ENCODE measurements around the gene TARBP2. TPM values are rescaled to one million over a fixed set of nuclear protein-coding genes. Genes with fewer than 3 reads are reported as not detected.

Gene TARBP2
- total RNA-seq, 2 donors from 2014 or later: 36.6 to 66.9 TPM

DNA sequence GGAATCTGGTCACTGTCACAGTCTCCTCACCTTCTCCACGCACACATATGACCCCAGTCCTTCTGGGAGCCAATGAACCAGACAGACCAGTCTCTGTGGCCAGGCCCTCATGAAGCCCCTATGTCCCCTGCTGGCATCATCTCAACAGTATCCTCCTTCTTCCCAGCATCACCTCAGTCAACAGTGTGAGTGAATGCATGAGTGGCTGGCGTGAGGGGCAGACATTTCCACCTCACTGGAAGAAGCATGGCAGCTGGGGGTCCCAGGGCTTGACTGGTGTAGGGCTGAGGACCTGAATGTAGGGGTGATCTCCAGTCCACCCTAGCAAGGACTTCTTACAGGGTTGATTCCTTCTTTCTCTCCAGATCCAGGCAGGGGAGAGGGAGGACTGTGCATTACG, 3.6 kb upstream of the TARBP2 start:
- no peak overlapping the region for H3K4me3 ChIP-seq
- H3K27ac ChIP-seq: no peak overlapping the region
- peaks cover 55% of the 10 kb centered on the region for H3K4me1 ChIP-seq
- TF ChIP-seq POLR2A (IDR thresholded peaks at IDR 0.05): no peak
- ATAC-seq (no peak), DNase-seq (no peak)
- intact Hi-C loops (cut with DNase I): no loop called here
- H3K9me3 ChIP-seq: no peaks in the 10 kb centered on the region
- no peaks in the 10 kb centered on the region for H3K36me3 ChIP-seq (replicated peaks in 1 of 2; ENCODE audit: insufficient read depth in 1 of 2, low read depth in 2 of 2)
- no peaks in the 10 kb centered on the region for H3K27me3 ChIP-seq
- WGBS, 2 donors: 87 to 89% methylated on average over 3 of the region's 3 CpGs

DNA sequence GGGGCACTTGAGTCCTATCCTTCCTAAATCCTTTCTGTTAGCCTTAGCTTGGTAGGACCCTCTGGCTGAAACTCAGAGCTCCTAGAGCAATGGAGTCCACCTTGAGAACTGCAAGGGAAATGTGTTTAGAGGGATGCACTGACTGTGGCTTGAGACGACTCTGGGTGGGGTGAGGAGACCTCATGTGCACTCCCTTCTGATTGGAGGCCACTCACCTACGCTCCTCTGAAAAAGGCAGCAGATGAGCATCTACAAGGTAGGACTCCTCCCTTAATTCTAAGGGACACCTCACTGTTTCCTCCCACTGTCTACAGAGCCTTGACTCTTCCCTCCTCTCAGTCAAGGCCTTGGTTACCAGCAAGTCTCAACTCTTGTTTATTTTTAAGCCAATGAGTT, 2.9 kb upstream of the TARBP2 start:
- TF ChIP-seq POLR2A (IDR thresholded peaks at IDR 0.05): no peak
- TF ChIP-seq, protein P1, sequence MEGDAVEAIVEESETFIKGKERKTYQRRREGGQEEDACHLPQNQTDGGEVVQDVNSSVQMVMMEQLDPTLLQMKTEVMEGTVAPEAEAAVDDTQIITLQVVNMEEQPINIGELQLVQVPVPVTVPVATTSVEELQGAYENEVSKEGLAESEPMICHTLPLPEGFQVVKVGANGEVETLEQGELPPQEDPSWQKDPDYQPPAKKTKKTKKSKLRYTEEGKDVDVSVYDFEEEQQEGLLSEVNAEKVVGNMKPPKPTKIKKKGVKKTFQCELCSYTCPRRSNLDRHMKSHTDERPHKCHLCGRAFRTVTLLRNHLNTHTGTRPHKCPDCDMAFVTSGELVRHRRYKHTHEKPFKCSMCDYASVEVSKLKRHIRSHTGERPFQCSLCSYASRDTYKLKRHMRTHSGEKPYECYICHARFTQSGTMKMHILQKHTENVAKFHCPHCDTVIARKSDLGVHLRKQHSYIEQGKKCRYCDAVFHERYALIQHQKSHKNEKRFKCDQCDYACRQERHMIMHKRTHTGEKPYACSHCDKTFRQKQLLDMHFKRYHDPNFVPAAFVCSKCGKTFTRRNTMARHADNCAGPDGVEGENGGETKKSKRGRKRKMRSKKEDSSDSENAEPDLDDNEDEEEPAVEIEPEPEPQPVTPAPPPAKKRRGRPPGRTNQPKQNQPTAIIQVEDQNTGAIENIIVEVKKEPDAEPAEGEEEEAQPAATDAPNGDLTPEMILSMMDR (IDR thresholded peaks at IDR 0.05): no peak
- Histone ChIP-seq H3K27me3 (no peaks in the 10 kb centered on the region), H3K9me3 (no peaks in the 10 kb centered on the region), H3K36me3 (replicated peaks in 1 of 2; ENCODE audit: insufficient read depth in 1 of 2, low read depth in 2 of 2) (no peaks in the 10 kb centered on the region), H3K4me3 (no peak overlapping the region), H3K4me1 (peaks cover 58% of the 10 kb centered on the region), H3K27ac (no peak overlapping the region)
- 73 to 89% methylated on average over 2 of the region's 2 CpGs for WGBS, 2 donors
- intact Hi-C loops (cut with DNase I): no loop called here
- DNase-seq (no peak), ATAC-seq (no peak)

DNA sequence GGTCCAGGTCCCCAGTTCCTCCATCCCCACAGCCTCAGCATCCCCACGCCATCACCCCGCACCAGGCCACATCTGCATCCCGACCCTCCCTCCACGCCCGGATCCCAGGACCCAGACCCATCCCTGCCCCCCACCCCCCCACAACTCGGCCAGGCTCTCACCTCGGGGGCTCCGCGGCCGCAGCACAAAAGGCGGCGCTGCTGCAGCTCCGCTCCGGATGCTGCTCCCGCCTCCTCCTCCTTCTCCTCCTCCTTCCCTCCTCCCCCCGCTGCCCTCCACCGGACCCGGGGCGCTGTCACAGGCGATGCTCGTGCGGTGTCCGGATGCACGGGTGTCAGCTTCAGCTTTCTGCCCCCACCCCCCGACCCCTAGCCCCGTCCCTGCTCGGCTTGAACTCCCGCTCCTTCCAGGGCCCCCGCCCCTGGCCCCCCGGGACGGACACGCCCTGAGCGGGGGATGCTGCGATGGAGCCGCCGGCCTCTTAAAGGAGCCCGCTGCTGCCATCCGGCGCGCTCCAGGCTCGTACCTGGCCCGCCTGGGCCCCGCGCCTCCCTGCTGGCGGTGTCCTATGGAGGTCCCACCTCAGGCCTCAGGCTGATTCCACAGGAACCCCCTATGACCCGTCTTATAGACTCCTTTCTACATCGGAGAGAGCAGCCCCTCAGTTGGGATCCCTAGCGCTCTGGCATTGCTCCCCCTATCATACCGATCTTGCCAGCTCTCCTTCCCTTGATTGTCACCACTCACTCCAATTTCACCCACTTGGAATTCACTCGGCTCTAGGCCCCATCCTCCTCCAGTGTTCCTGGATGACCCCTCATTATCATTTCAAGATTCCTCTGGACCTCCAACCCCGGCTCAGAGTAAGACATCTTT, 1.6 kb upstream of the TARBP2 start, which contains the start of gene MAP3K12:
Gene MAP3K12, minus strand, starts transcription at position 193 of the 876 bp plus-strand sequence. CDS start 12,067 bp downstream, outside the sequence.
- no peak for ATAC-seq
- intact Hi-C loops (cut with DNase I): loop anchor here (10.0 kb wide), 1 partner anchor 145 kb away; no protein-coding TSS in a partner anchor
- 2% methylated on average over 24 to 42 of the region's 51 CpGs for WGBS, 2 donors

DNA sequence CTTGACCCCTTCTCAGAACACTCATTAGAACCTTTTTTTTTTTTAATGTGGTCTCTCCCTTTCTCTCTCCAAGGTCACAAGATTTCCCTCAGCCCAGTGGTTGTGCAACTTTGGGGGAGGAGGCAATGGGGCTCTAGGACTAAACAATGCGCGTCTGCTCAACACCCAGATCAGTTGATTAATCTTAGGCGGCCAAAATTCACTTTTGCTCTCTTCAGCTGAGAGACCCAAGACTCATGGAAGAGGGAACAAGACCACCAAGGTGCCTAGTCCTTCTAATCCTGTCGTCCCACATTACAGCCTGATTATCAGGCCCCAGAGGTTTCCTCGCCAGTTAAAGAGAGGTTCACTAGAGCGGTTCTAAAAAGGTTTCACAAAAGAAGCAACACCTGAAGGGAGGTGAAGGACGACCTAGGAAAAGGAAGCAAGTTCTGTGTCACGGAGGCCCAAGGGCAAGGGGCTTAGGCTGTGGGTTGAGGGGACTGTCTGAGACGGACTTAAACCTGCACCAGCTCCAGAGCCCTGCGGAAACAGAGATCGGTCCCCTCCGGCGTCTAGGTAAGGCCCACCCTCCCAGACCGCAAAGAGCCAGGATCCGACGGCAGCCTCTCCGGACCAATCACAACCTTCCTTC, 824 bp upstream of the TARBP2 start:
- Histone ChIP-seq H3K4me1 (peaks cover 49% of the 10 kb centered on the region), H3K4me3 (peak overlapping the region in 1 of 2 donors; percentile 37), H3K27ac (peak overlapping the region; percentile 93 to 99 (median 96)), H3K36me3 (replicated peaks in 1 of 2; ENCODE audit: insufficient read depth in 1 of 2, low read depth in 2 of 2) (no peaks in the 10 kb centered on the region), H3K27me3 (no peaks in the 10 kb centered on the region), H3K9me3 (no peaks in the 10 kb centered on the region)
- WGBS, 2 donors: 0 to 1% methylated on average over 9 to 17 of the region's 17 CpGs
- peak; percentile 87 to 98 (median 96) for TF ChIP-seq POLR2A (IDR thresholded peaks at IDR 0.05)
- TF ChIP-seq, protein P1 (IDR thresholded peaks at IDR 0.05): no peak
- peak; percentile 9 for ATAC-seq
- intact Hi-C loops (cut with DNase I): loop anchor here (10.0 kb wide), 1 partner anchor 145 kb away; no protein-coding TSS in a partner anchor
- peak; percentile 58 to 85 (median 70) for DNase-seq

More for the DNA sequence above, 1.6 kb upstream of the TARBP2 start, which contains the start of gene MAP3K12:
- H3K4me3 ChIP-seq: peak within 1 kb of the TSS in 1 of 2 donors; percentile 37
- H3K27ac ChIP-seq: peak within 1 kb of the TSS; percentile 93 to 99 (median 96)
- TF ChIP-seq, protein P1 (IDR thresholded peaks at IDR 0.05): no peak
- no peak for TF ChIP-seq POLR2A (IDR thresholded peaks at IDR 0.05)
- peaks cover 52% of the 10 kb centered on the region for H3K4me1 ChIP-seq
- no peaks in the 10 kb centered on the region for H3K9me3 ChIP-seq
- no peaks in the 10 kb centered on the region for H3K27me3 ChIP-seq
- DNase-seq: peak in 3 of 4 donors; percentile 46 to 50 (median 48)
- no peaks in the 10 kb centered on the region for H3K36me3 ChIP-seq (replicated peaks in 1 of 2; ENCODE audit: insufficient read depth in 1 of 2, low read depth in 2 of 2)

DNA sequence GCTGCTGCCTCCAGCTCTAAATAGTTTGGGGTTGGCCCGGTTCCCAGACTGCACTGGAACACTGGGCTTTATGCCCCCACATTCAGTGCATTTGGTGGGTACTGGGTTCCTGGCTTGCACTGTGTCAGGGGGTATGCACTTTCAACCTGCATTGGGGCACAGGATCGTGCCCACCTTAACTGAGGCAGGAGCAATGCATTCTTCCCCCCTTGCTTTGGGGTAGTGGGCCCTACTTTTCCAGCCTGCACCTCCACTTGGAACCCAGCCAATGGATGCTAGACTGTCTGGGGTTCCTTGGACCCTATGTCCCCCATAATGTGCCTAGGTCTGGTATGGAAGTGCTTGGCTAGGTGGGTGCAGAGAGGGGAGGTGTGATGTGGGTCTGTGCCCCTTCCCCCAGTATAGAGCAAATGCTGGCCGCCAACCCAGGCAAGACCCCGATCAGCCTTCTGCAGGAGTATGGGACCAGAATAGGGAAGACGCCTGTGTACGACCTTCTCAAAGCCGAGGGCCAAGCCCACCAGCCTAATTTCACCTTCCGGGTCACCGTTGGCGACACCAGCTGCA, 615 bp downstream of the TARBP2 start:
- Histone ChIP-seq H3K9me3 (no peaks in the 10 kb centered on the region), H3K27ac (peak overlapping the region; percentile 93 to 99 (median 96)), H3K36me3 (replicated peaks in 1 of 2; ENCODE audit: insufficient read depth in 1 of 2, low read depth in 2 of 2) (no peaks in the 10 kb centered on the region), H3K27me3 (no peaks in the 10 kb centered on the region), H3K4me1 (peaks cover 38% of the 10 kb centered on the region), H3K4me3 (peak overlapping the region; percentile 53 to 60)
- intact Hi-C loops (cut with DNase I): loop anchor here (10.0 kb wide), 1 partner anchor 147 kb away; no protein-coding TSS in a partner anchor
- DNase-seq: no peak
- no peak for TF ChIP-seq POLR2A (IDR thresholded peaks at IDR 0.05)
- TF ChIP-seq, protein P1 (IDR thresholded peaks at IDR 0.05): no peak
- WGBS, 2 donors: 51 to 64% methylated on average over 5 to 10 of the region's 10 CpGs
- no peak for ATAC-seq

Measured in body of pancreas (tissue), 4 donors.